Measurements from ENCODE around the gene FAM53B. TPM values are rescaled to one million over a fixed set of nuclear protein-coding genes. Genes with fewer than 3 reads are reported as not detected.

The FAM53B gene
- total RNA-seq, 4 donors from 2014 or later: 41.0 to 110 (median 50.0) TPM

DNA sequence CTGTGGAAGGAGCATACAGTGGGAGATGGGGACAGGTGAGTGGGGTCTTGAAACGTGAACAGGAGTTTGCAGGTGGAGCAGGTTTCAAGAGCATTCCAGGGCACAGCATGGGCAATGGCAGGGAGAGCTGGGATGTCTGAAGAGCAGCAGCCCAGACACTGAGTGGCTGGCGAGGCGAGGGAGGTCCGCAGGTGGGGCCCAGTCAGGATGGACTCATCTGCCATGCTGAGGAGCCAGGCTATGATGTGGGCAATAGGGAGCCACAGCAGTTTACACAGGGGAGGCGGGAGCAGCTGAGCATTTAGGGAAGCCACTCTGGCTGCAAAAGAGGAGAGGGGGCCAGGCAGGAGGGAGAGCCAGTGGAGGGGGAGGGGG is 138.7 kb downstream of the FAM53B start:
- WGBS, 2 donors (ENCODE audit: low coverage in 1 of 2): 77 to 84% methylated on average over 2 to 5 of the region's 5 CpGs
- intact Hi-C loops (cut with DNase I; ENCODE audit: low total_unique reads) (no loop called here), in situ Hi-C loops (cut with MboI; ENCODE audit: low pct_ligation_motif_present in 1 of 4, low pct_unique_long_range_greater_than_20kb in 1 of 4, low sequenced_read_pairs in 3 of 4) (no loop called here)
- TF ChIP-seq POLR2A (IDR thresholded peaks at IDR 0.05): no peak
- TF ChIP-seq POLR2AphosphoS5 (IDR thresholded peaks at IDR 0.05): no peak
- no peak for TF ChIP-seq EP300 (IDR thresholded peaks at IDR 0.05; ENCODE audit: low read depth)
- TF ChIP-seq, protein P1, sequence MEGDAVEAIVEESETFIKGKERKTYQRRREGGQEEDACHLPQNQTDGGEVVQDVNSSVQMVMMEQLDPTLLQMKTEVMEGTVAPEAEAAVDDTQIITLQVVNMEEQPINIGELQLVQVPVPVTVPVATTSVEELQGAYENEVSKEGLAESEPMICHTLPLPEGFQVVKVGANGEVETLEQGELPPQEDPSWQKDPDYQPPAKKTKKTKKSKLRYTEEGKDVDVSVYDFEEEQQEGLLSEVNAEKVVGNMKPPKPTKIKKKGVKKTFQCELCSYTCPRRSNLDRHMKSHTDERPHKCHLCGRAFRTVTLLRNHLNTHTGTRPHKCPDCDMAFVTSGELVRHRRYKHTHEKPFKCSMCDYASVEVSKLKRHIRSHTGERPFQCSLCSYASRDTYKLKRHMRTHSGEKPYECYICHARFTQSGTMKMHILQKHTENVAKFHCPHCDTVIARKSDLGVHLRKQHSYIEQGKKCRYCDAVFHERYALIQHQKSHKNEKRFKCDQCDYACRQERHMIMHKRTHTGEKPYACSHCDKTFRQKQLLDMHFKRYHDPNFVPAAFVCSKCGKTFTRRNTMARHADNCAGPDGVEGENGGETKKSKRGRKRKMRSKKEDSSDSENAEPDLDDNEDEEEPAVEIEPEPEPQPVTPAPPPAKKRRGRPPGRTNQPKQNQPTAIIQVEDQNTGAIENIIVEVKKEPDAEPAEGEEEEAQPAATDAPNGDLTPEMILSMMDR (IDR thresholded peaks at IDR 0.05): no peak
- Histone ChIP-seq H3K9me3 (no peaks in the 10 kb centered on the region), H3K36me3 (no peaks in the 10 kb centered on the region), H3K27ac (no peak overlapping the region), H3K4me3 (no peak overlapping the region), H3K27me3 (no peaks in the 10 kb centered on the region), H3K4me1 (no peaks in the 10 kb centered on the region)
- DNase-seq: no peak

DNA sequence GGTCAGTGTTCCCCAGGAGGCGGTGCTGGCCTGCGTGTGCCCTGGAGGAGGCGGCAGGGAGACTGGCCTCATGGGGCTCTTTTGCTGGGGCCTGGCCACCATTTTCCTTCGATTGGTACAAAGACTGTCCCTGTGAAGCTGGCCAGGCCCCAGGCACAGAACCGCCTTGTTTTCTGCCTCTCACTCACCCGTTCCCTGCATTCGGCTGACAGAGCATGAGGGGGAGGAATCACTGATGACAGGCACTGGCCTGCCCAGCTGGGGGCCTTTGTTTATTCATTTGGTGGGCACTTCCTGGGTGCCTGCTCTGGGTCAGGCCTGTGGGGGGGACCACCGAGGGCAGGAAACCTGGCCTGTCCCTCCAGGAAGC is 139.2 kb downstream of the FAM53B start:
- DNase-seq: no peak
- Histone ChIP-seq H3K4me1 (no peaks in the 10 kb centered on the region), H3K4me3 (no peak overlapping the region), H3K36me3 (no peaks in the 10 kb centered on the region), H3K27ac (no peak overlapping the region), H3K9me3 (no peaks in the 10 kb centered on the region), H3K27me3 (no peaks in the 10 kb centered on the region)
- in situ Hi-C loops (cut with MboI; ENCODE audit: low pct_ligation_motif_present in 1 of 4, low pct_unique_long_range_greater_than_20kb in 1 of 4, low sequenced_read_pairs in 3 of 4): no loop called here
- TF ChIP-seq EP300 (IDR thresholded peaks at IDR 0.05; ENCODE audit: low read depth) (no peak), POLR2A (IDR thresholded peaks at IDR 0.05) (no peak), POLR2AphosphoS5 (IDR thresholded peaks at IDR 0.05) (no peak)
- TF ChIP-seq, protein P1 (IDR thresholded peaks at IDR 0.05): no peak
- WGBS, 2 donors (ENCODE audit: low coverage in 1 of 2): 73% methylated on average over 8 of the region's 8 CpGs; no CpG with 5 or more reads in 1 of the 2 donors
- intact Hi-C loops (cut with DNase I; ENCODE audit: low total_unique reads): no loop called here

DNA sequence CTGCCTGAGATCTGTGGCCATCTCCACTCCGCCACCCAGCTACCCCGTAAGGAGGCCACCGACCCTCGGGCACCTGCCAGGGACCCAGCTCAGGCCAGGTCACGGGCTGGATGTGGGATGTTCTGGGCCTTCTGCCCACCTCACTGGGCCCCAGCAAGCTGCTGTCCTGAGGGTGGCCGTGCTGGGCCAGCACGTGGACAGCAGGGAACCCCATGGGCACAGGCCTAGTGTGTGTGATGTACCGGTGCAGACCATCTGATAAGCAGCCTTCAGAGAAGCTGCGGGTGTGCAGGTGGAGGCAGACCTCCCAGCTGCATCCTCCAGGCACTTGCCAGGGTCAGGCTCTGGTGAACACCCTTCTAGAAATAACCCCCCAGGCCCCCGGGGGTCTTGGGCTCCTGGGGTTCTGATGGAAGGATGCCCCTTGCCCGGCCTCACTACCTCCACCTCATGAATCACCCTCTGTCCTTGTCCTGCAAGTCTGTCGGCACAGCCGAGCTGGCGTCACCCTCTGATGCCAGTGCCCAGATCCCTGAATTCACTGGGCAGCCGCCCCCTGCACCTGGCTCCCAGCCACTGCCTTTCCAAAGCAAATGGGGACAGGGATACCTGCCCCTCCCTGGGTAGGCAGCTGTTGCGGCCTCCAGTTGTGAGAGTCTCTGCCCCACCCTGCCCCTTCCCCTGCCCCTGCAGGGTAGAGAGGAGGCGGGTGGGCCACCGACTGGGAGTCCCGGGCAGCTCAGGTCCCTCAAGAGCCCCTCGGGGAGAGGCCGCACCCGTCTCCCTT is 139.8 kb downstream of the FAM53B start:
- H3K9me3 ChIP-seq: no peaks in the 10 kb centered on the region
- no peak overlapping the region for H3K4me3 ChIP-seq
- 88% methylated on average over 21 of the region's 22 CpGs; no CpG with 5 or more reads in 1 of the 2 donors for WGBS, 2 donors (ENCODE audit: low coverage in 1 of 2)
- no peak overlapping the region for H3K27ac ChIP-seq
- DNase-seq: no peak
- H3K36me3 ChIP-seq: no peaks in the 10 kb centered on the region
- in situ Hi-C loops (cut with MboI; ENCODE audit: low pct_ligation_motif_present in 1 of 4, low pct_unique_long_range_greater_than_20kb in 1 of 4, low sequenced_read_pairs in 3 of 4): no loop called here
- H3K27me3 ChIP-seq: no peaks in the 10 kb centered on the region
- intact Hi-C loops (cut with DNase I; ENCODE audit: low total_unique reads): no loop called here
- no peaks in the 10 kb centered on the region for H3K4me1 ChIP-seq
- TF ChIP-seq, protein P1 (IDR thresholded peaks at IDR 0.05): no peak
- TF ChIP-seq POLR2AphosphoS5 (IDR thresholded peaks at IDR 0.05): no peak
- TF ChIP-seq EP300 (IDR thresholded peaks at IDR 0.05; ENCODE audit: low read depth): no peak
- no peak for TF ChIP-seq POLR2A (IDR thresholded peaks at IDR 0.05)

DNA sequence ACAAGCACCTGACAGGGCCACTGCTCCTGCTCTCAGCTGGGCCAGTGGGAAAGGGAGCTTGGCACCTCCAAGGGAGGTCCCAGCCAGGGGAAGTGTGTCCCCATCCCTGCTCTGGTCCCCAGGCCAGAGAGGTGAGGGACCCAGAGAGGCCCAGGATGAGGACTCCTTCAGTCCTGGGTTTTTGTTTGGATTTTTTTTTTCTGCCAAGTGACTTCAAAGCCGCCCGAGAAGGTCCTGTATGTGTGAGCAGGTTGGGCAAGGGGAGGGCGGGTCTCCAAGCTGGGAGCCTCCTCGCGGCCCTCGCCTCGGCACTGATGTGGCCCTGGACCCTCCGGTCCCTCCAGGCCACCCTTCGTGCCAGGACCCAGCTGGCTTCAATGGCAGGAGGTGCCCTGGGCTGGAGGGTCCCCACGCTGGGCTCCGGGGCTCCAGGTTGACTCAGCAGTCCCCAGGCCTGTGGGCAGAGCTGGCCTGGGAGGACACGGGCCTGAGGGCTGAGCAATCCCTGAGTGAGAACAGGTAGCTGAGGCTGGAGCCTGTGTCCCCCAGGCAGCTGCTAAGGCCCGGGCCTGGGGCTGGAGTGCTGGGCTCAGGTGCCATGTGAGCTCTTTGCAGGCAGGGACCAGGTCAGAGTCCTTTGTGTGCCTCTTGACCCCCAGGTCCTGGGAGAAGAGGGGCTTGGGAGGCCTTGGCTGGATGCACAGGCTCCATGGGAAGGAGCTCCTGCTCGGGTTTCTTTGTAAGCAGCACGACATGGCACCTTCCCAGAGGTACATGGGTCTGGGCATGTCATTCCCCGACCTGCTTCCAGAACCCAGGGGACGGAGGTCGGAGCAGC is 140.6 kb downstream of the FAM53B start:
- no peak for DNase-seq
- WGBS, 2 donors (ENCODE audit: low coverage in 1 of 2): 87% methylated on average over 16 of the region's 18 CpGs; no CpG with 5 or more reads in 1 of the 2 donors
- intact Hi-C loops (cut with DNase I; ENCODE audit: low total_unique reads): no loop called here
- no peaks in the 10 kb centered on the region for H3K27me3 ChIP-seq
- in situ Hi-C loops (cut with MboI; ENCODE audit: low pct_ligation_motif_present in 1 of 4, low pct_unique_long_range_greater_than_20kb in 1 of 4, low sequenced_read_pairs in 3 of 4): no loop called here
- H3K4me1 ChIP-seq: no peaks in the 10 kb centered on the region
- no peak for TF ChIP-seq EP300 (IDR thresholded peaks at IDR 0.05; ENCODE audit: low read depth)
- TF ChIP-seq POLR2A (IDR thresholded peaks at IDR 0.05): no peak
- TF ChIP-seq, protein P1 (IDR thresholded peaks at IDR 0.05): no peak
- TF ChIP-seq POLR2AphosphoS5 (IDR thresholded peaks at IDR 0.05): no peak
- H3K9me3 ChIP-seq: no peaks in the 10 kb centered on the region
- H3K36me3 ChIP-seq: no peaks in the 10 kb centered on the region
- H3K4me3 ChIP-seq: no peak overlapping the region
- no peak overlapping the region for H3K27ac ChIP-seq
